Limb (tissue), 2 donors: ENCODE data around the gene C11orf98.
A peak's percentile ranks its signal among the peaks of the same experiment; 100 is the strongest.
"Not testable (repeated sequence)": the region's sequence is repeated elsewhere in the genome, so short reads cannot be mapped to it uniquely, and the experiment has no call there.

Experiments used
- DNase-seq, 2 donors: peaks; one replicate each; pipeline ENCODE4 v3.0.0-alpha.2; 2016; ENCODE audit errors: extremely low spot score in 2 of 2

The C11orf98 gene

GRCh38 chr11:62687508-62688396 lies 22.7 kb upstream of the C11orf98 start:
- peak in 1 of 2 donors; percentile 53 for DNase-seq

- DNase-seq: no peak
These were observed 17.5 kb upstream of the C11orf98 start for GRCh38 chr11:62682518-62682917.

GRCh38 chr11:62680825-62681240 lies 15.8 kb upstream of the C11orf98 start:
- peak in 1 of 2 donors; percentile 43 for DNase-seq

DNA sequence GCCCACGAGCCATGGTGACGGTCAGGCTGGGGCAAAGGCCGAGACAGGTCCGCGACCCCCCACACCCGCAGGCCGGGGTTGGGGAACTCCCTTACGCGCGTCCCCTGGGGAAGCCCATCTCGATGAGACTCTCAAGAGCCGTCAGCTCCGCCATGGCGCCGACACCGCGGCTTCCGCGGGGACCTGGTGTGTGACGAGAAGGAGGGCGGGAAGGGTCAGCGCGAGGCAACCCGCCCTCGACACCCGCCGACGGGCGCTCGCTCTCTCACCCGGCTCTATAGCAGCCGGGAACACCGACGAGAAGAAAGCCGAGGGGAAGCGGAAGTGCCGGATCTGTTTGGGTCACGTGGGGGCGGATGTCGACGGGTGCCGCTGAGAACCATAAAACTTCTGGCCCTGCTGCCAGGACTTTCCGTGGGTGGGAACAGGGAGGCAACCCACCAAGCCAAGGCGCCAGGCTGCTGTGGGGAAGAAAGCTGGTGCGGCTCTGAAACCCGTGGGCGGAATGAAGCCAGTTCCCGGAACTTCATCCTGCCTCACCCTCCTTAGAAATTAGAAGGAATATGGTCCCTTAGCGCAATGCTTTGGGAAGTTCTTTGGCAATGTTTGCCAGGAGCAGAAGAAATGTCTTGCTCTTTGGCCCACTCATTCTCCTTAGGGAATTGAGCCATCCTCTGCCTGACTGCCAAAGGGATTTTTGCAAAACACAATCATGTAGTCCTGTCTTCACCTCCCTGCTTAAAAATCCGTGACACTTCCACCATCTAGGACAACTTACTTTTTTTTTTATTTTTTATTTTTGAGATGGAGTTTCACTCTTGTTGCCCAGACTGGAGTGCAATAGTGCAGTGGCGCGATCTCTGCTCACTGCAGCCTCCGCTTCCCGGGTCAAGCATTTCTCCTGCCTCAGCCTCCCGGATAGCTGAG lies 14.0 kb upstream of the C11orf98 start, which contains the start of gene UBXN1:
UBXN1 (minus strand) TSS at position 304 of the 927 bp plus-strand sequence; CDS start at position 154, 150 bp downstream.
- peak; percentile 90 to 94 for DNase-seq

DNA sequence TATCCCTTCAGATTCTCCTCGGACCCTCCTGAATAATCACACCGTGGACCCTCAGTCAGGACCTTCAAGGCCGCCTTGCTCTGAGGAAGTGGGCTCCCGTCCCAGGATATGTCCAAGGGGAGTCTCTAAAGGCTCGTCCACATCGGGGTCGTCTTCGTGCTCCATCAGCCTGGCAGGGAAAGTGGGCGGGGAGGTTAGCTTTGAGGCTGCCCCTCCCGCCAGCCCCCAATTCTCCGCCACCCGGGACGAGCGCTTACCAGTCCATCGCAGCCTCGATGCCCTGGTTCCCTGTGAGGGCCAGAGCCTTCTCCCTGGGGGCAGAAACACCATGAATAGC lies 13.4 kb upstream of the C11orf98 start:
- no peak for DNase-seq

DNA sequence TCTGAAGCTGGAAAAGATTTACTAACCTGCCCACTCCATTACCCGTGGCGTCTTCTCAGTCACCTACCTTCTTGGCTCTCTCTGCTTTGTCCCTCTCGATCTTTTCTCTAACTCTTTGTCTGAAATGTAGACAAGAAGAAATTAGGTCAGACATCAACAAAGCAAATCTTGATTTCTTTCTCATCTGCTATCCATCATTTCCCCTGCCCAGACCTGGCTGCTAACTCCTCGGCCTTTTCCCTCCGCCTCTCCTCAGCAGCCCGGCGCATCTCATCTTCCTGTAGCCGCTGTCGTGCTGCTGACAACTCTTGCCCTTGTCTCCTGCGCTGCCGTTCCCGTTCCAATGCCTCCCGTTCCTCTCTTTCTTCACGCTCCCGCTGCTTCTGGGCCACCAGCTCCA lies 12.7 kb upstream of the C11orf98 start:
- DNase-seq: no peak

DNA sequence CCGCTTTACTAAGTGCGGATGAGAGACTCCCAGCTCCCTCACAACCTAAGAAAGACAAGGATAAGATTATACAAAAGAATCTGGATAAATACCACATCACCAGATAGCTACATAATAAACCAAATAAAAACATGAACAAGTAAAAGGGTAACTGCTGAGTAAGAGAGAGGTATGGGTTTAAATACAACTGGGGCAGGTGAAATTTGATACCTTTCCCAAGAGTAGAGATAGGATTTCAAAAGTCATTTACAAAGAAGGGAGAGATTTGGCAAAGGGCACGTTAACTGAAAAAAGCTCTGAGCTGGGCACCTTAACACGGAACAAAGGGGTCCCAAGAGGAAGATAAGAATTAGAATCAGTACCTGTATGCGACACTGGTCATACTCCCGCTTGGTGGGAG lies 12.1 kb upstream of the C11orf98 start:
- no peak for DNase-seq

DNA sequence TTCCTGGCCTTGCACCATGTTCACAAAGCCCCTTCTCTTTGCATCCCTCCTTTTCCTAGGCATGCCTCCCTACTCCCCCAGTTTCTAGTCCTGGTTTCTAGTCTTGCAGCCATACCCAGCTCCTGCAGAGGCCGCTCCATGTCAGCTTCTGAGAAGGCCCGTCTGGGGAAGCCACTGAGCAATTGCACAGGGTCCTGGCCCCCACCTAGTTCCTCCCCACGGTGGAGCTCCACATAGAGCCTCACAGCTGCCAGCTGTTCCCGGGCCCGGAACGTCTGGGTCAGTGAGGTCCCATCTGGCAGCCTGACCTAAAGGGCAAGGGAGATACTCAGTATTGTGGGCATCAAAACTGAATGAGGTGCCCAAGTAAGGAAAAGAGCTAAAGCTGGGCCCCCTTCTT lies 11.7 kb upstream of the C11orf98 start:
- no peak for DNase-seq

- not testable (repeated sequence) for DNase-seq
These were observed 10.4 kb upstream of the C11orf98 start for GRCh38 chr11:62675415-62675814.

DNA sequence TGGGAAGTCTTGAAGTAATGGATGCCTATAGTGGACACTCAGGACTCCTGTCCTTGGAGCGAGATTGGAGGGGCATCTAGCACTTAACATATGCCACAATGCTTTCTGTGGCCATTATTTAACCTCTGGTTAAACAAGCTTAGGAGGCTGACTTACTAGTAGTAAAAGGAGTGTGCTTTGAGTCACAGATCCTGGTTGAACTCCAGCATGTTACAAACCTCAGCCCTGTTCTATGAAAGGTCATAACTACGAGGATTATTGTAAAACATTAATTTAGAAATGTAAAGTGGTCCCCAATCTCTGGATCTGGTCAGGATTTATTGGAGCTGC lies 8.2 kb upstream of the C11orf98 start:
- DNase-seq: no peak

- DNase-seq: peak; percentile 87 to 88
These were observed 6.8 kb upstream of the C11orf98 start, which contains the start of the genes LBHD1 and UQCC3 for GRCh38 chr11:62671608-62672389. Gene LBHD1, minus strand, starts transcription at chr11:62672267. Its CDS starts 2,236 bp downstream, at chr11:62670031. Gene UQCC3, plus strand, starts transcription at chr11:62671673. Its CDS starts 73 bp downstream, at chr11:62671746.

GRCh38 chr11:62671236-62671607 lies 6.2 kb upstream of the C11orf98 start:
- DNase-seq: no peak

DNA sequence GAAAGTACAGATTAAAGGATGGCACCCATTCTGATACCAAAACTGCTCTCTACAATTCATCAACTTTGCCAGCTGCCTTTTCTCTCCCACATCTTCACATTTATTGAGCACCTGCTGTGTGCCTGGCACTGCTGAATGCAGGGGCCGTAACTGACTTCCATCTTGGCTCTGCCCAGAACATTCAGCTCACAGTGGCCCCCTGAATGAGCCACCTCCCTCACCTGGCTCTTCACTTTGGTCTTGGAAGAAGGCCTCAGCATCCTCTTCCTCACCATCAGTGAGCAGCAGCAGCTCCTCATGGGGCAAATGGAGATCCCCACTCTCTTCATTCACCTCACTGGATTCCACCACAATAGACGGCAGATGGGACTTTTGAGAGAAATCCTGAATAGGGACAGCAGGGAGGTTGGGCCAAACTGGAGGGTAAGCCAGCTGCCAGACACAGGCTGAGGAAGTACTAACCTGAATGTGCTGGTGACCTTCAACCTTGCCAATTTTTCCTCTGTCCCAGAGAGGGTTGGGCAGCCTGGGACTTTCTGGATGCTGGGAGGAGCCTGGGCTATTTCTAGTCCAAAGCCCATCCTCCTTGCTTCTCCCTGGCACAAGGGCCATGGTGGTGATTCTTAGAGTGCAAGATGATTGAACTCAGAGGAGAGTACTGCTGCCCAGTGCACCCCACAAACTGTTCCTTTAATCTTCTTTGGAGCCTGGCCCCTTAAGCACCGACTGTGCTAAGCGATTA lies 4.6 kb upstream of the C11orf98 start:
- DNase-seq: no peak

DNA sequence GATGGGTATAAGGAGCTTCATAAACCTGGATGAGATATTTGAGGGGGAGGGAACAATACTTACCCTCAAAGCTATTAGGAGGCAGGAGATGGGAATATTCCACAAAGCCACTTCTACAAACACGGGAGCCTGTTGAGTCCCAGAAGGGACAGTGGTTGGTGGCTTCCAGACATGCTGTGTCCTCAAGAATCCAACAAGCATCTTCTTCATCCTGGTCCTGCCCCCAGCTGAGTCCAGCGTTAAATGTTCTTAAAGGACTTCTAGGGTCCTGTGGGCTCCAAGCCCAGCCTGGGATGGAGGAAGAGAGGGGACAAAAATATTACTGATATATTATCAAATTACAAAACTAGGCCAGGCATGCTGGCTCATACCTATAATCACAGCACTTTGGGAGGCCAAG lies 2.5 kb upstream of the C11orf98 start:
- no peak for DNase-seq

- no peak for DNase-seq
These were observed 1.4 kb upstream of the C11orf98 start for GRCh38 chr11:62666259-62666926.

- no peak for DNase-seq
These were observed 719 bp upstream of the C11orf98 start for GRCh38 chr11:62665599-62666258.

DNA sequence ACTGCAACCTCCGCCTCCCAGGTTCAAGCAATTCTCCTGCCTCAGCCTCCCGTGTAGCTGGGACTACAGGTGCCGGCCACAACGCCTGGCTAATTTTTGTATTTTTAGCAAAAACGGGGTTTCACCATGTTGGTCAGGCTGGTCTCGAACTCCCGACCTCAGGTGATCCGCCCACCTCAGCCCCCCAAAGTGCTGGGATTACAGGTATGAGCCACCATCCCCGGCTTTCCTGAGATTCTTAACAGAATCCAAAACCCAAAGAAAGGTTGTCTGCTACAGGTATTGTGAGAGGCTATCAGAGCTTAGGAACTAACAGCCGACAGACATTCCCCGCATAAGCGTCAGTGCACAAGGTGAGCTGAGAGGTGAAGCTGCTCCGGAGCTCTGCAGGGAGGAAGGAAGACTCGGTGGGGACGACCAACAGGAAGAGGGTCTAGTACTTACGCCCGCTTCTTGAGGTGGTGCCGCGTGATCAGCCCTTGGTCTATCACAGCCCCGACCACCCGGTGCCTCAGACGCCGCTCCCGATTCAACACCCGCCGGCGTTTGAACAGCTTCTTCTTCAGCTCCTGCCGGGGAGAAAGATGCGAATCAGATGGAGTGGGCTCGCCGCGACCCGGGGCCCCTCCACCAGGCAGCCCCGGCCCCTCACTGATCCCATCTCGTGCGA lies 470 bp downstream of the C11orf98 start:
- no peak for DNase-seq

- DNase-seq: no peak
These were observed 8.1 kb downstream of the C11orf98 start for GRCh38 chr11:62656796-62657429.

DNA sequence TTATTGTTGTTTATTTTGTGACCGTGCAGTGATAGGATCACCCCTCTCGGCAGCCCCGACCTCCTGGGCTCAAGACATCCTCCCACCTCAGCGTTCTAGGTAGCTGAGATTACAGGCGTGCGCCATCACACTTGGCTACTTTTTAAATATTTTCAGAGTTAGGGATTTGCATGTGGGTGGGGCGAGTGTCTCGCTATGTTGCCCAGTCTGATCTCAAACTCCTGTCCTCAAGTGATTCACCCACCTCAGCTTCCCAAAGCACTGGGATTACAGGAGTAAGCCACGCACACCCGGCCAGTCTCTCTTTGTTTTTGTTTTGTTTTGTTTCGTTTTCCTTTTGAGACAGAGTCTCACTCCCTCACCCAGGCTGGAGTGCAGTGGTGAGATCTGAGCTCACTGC lies 10.7 kb downstream of the C11orf98 start:
- DNase-seq: no peak
